HL-60 (cell line): ENCODE data around the gene GRB10.

Source experiments
- GABPA ChIP-seq: IDR thresholded peaks from 2 replicates; pipeline ENCODE4 v1.6.1; 2012; ENCODE audit warnings: low read depth
- POLR2AphosphoS5 ChIP-seq: IDR thresholded peaks from 2 replicates; pipeline ENCODE4 v1.6.1; 2012; ENCODE audit warnings: low read depth
- TF ChIP-seq, protein P1 (sequence below): IDR thresholded peaks from one replicate; pipeline ENCODE4 v1.5.1; 2011; ENCODE audit warnings: low read length, control low read depth, inconsistent platforms; ENCODE audit not compliant: insufficient read depth
- TF ChIP-seq, protein P2 (sequence below): IDR thresholded peaks from 2 replicates; pipeline ENCODE4 v1.6.1; 2012; ENCODE audit warnings: low read depth; ENCODE audit not compliant: insufficient replicate concordance

GRCh38 chr7:50655020-50655419 is 127.7 kb downstream of the GRB10 start:
- TF ChIP-seq, protein P1, sequence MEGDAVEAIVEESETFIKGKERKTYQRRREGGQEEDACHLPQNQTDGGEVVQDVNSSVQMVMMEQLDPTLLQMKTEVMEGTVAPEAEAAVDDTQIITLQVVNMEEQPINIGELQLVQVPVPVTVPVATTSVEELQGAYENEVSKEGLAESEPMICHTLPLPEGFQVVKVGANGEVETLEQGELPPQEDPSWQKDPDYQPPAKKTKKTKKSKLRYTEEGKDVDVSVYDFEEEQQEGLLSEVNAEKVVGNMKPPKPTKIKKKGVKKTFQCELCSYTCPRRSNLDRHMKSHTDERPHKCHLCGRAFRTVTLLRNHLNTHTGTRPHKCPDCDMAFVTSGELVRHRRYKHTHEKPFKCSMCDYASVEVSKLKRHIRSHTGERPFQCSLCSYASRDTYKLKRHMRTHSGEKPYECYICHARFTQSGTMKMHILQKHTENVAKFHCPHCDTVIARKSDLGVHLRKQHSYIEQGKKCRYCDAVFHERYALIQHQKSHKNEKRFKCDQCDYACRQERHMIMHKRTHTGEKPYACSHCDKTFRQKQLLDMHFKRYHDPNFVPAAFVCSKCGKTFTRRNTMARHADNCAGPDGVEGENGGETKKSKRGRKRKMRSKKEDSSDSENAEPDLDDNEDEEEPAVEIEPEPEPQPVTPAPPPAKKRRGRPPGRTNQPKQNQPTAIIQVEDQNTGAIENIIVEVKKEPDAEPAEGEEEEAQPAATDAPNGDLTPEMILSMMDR, result no peak
- no peak for TF ChIP-seq POLR2AphosphoS5
- TF ChIP-seq, protein P2, sequence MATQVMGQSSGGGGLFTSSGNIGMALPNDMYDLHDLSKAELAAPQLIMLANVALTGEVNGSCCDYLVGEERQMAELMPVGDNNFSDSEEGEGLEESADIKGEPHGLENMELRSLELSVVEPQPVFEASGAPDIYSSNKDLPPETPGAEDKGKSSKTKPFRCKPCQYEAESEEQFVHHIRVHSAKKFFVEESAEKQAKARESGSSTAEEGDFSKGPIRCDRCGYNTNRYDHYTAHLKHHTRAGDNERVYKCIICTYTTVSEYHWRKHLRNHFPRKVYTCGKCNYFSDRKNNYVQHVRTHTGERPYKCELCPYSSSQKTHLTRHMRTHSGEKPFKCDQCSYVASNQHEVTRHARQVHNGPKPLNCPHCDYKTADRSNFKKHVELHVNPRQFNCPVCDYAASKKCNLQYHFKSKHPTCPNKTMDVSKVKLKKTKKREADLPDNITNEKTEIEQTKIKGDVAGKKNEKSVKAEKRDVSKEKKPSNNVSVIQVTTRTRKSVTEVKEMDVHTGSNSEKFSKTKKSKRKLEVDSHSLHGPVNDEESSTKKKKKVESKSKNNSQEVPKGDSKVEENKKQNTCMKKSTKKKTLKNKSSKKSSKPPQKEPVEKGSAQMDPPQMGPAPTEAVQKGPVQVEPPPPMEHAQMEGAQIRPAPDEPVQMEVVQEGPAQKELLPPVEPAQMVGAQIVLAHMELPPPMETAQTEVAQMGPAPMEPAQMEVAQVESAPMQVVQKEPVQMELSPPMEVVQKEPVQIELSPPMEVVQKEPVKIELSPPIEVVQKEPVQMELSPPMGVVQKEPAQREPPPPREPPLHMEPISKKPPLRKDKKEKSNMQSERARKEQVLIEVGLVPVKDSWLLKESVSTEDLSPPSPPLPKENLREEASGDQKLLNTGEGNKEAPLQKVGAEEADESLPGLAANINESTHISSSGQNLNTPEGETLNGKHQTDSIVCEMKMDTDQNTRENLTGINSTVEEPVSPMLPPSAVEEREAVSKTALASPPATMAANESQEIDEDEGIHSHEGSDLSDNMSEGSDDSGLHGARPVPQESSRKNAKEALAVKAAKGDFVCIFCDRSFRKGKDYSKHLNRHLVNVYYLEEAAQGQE, result no peak
- no peak for TF ChIP-seq GABPA
